ENCODE results near the gene ALKBH7.

Gene ALKBH7

GRCh38 chr19:6372594-6373095, at the start of gene ALKBH7:
Gene ALKBH7 (plus strand): TSS chr19:6372794. CDS start chr19:6372821, 27 bp downstream.
- peak; percentile 91 for ATAC-seq

DNA sequence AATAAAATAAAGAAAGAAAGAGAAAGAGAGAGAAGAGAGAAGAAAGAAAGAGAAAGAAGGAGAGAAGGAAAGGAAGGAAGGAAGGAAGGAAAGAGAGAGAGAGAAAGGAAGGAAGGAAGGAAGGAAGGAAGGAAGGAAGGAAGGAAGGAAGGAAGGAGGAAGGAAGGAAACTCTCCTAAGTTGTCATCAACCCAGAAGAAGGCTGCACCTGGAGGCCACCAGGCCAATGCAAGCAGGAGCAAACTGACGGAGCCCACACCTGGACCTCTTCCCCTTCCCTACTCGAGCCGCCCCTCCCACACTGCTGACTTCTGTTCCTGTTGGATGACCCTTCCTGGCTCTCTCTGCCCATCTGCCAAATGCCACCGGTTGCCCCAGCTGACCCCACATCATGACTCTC, 47.8 kb upstream of the ALKBH7 start:
- TF ChIP-seq ZNF8 (CRISPR knock-in tag; IDR thresholded peaks at IDR 0.05) (no peak), ZNF70 (CRISPR knock-in tag; IDR thresholded peaks at IDR 0.05) (no peak), TSHZ2 (CRISPR knock-in tag; IDR thresholded peaks at IDR 0.05) (no peak), PATZ1 (CRISPR knock-in tag; IDR thresholded peaks at IDR 0.05; ENCODE audit: borderline replicate concordance) (no peak), TCF4 (CRISPR knock-in tag; IDR thresholded peaks at IDR 0.05; ENCODE audit: borderline replicate concordance) (no peak), CSDC2 (CRISPR knock-in tag; IDR thresholded peaks at IDR 0.05) (no peak), ZFP30 (CRISPR knock-in tag; IDR thresholded peaks at IDR 0.05) (no peak), ESRRG (CRISPR knock-in tag; IDR thresholded peaks at IDR 0.05) (no peak), POU6F1 (CRISPR knock-in tag; IDR thresholded peaks at IDR 0.05; ENCODE audit: borderline replicate concordance, low read depth) (no peak), RARB (CRISPR knock-in tag; IDR thresholded peaks at IDR 0.05) (no peak)
- no peak for ATAC-seq

More at GRCh38 chr19:6372594-6373095, at the start of gene ALKBH7:
- TF ChIP-seq TSHZ2 (CRISPR knock-in tag; IDR thresholded peaks at IDR 0.05): no peak
- no peak for TF ChIP-seq ZNF70 (CRISPR knock-in tag; IDR thresholded peaks at IDR 0.05)
- no peak for TF ChIP-seq ARNTL (CRISPR knock-in tag; IDR thresholded peaks at IDR 0.05; ENCODE audit: borderline replicate concordance, low read depth)
- TF ChIP-seq ZFP3 (CRISPR knock-in tag; IDR thresholded peaks at IDR 0.05): no peak
- no peak for TF ChIP-seq ISL1 (CRISPR knock-in tag; IDR thresholded peaks at IDR 0.05)
- TF ChIP-seq, protein P1, sequence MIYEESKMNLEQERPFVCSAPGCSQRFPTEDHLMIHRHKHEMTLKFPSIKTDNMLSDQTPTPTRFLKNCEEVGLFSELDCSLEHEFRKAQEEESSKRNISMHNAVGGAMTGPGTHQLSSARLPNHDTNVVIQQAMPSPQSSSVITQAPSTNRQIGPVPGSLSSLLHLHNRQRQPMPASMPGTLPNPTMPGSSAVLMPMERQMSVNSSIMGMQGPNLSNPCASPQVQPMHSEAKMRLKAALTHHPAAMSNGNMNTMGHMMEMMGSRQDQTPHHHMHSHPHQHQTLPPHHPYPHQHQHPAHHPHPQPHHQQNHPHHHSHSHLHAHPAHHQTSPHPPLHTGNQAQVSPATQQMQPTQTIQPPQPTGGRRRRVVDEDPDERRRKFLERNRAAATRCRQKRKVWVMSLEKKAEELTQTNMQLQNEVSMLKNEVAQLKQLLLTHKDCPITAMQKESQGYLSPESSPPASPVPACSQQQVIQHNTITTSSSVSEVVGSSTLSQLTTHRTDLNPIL (CRISPR knock-in tag; IDR thresholded peaks at IDR 0.05; ENCODE audit: low read depth): no peak
- no peak for TF ChIP-seq TOX (CRISPR knock-in tag; IDR thresholded peaks at IDR 0.05; ENCODE audit: borderline replicate concordance)
- TF ChIP-seq ZC3H10 (CRISPR knock-in tag; IDR thresholded peaks at IDR 0.05): no peak
- no peak for TF ChIP-seq PPARA (CRISPR knock-in tag; IDR thresholded peaks at IDR 0.05; ENCODE audit: borderline replicate concordance)
- no peak for TF ChIP-seq OSR1 (CRISPR knock-in tag; IDR thresholded peaks at IDR 0.05)
- TF ChIP-seq PATZ1 (CRISPR knock-in tag; IDR thresholded peaks at IDR 0.05; ENCODE audit: borderline replicate concordance): no peak
- no peak for TF ChIP-seq RARB (CRISPR knock-in tag; IDR thresholded peaks at IDR 0.05)
- TF ChIP-seq ZNF565 (CRISPR knock-in tag; conservative IDR thresholded peaks at IDR 0.05; ENCODE audit: low read depth): no peak
- TF ChIP-seq CSRNP3 (CRISPR knock-in tag; IDR thresholded peaks at IDR 0.05): no peak
- TF ChIP-seq TCF4 (CRISPR knock-in tag; IDR thresholded peaks at IDR 0.05; ENCODE audit: borderline replicate concordance): no peak

All from SK-N-SH treated with all-trans-retinoic acid at 6 μM for 48 hours (cell line).